ENCODE measurements around the gene GNG10.
"Not testable (repeated sequence)": the region's sequence is repeated elsewhere in the genome, so short reads cannot be mapped to it uniquely, and the experiment has no call there.

The GNG10 gene

DNA sequence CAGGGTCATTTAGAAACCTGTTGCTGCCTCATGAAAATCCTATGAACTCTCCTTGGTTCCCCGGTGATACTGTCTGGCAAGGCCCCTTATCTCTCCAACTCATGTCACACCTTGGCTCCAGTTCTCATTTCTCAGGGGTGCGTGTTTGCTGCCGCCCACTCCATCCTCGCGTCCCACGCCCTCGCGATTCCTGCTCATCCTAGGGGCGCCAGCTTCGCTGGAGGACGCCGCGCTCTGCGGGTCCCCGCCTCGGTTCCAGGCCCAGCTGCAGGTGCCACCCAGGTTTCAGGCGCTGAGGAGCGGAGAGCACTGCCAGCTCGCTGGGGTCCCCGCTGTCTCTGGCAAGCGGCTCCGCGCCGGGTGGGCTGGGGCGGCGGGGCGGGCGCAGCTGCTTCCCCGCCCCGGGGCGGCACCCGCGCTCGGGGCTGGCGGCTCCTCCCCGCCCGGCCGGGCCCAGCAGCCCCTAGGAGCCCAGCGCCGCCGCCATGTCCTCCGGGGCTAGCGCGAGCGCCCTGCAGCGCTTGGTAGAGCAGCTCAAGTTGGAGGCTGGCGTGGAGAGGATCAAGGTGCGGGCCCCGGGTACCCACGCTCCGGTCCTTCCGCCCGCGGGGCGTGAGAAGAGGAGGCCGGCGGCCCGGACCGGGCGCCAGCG, at the start of gene GNG10:
GNG10 (plus strand) TSS at position 456 of the 652 bp plus-strand sequence; CDS start at position 486, 30 bp downstream.
- DNase-seq: peak; percentile 47 to 69

DNA sequence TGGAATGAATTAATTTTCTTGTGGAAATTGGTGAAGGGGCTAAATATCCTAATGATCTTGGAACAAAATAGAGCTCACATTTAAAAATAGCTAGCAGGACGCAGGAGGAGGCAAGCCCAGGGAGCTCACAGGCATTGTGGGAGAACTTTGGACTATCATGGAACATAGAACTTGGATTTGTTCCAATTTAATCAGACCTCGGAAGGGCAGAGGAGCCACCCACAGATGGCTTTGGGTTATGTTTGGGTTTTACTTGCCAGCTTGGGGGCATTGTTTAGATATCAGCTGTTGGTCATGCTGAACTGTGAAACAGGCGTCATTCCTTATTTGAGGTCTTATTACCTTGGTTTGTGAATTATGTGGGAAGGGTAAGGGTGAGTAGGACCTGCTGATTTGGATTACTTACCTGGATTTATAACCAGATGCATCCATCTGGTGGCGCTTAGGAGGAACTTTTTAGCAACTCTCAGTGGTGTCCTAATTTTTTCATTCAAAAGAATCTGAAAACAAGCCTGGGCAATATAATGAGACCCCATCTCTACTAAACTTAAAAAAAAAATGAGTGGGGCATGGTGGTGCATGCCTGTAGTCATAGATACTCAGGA, 47.9 kb upstream of the GNG10 start:
- DNase-seq: no peak

DNA sequence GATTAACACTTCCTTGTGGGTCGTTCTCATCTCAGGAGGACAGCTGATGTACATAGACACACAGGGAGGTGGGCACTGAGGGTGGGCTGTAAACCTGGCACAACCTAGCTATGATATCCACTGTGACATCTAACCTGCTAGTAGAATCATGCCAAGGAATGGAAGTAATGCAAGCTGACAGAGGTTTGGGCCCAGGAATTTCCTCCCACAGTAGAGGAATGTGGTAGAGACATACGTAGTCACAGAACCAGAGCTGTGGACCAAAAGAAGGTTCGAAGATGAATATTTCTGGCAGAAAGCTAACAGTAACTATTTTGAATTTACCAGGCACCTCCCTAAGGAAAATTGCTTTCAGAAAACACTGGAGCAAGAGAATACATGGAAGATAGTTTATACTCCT, 45.5 kb upstream of the GNG10 start:
- DNase-seq: no peak

DNA sequence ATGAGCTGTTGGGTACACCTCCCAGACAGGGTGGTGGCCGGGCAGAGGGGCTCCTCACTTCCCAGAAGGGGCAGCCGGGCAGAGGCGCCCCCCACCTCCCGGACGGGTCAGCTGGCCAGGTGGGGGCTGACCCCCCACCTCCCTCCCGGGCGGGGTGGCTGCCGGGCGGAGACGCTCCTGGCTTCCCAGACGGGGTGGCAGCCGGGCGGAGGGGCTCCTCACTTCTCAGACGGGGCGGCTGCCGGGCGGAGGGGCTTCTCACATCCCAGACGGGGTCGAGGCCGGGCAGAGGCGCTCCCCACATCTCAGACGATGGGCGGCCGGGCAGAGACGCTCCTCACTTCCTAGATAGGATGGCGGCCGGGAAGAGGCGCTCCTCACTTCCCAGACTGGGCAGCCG, 44.1 kb upstream of the GNG10 start:
- not testable (repeated sequence) for DNase-seq

DNA sequence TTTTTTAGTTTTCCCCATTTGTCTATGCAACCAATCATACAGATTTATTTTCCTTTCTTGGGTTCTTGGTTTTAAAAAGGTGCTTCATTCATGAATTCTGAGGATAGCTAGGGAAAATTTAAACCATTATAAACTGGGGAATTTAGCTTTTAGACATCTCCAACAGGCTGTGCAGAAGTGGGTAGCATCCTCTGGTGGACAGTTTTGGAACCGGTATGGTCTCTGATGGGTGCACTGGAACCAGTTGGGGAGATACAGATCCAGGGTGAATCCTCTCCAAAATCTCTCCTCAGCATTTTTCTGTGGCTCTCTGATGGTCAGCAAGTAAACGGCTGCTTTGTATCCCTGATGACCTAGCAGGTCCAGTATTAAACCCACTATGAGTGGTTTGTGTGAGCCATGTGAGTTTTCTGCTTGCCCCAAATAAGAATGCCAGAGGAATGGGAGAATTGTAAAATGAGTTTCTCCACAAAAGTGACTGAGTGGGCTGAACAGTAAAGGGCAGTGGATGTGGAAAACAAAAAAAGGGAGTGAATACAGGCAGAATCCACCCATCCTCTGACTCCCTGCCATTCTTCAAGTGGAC, 39.4 kb upstream of the GNG10 start:
- no peak for DNase-seq

DNA sequence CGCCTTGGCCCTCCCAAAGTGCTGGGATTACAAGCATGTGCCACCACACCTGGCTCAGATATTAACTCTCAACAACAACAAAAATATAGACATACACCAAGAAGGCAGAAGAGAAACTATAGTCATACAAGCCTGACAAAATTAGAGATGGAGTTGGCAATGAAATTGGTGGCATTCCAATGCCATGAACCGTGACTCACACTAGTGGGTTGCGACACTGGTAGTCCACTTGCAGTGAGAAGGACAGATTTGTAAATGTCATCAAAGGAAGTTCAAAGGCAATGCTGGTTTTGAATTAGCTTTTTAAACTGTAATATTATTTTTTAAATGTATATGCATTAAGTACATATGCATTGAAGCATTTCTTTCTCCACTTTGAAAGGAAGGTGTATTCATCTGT, 38.8 kb upstream of the GNG10 start:
- DNase-seq: no peak

DNA sequence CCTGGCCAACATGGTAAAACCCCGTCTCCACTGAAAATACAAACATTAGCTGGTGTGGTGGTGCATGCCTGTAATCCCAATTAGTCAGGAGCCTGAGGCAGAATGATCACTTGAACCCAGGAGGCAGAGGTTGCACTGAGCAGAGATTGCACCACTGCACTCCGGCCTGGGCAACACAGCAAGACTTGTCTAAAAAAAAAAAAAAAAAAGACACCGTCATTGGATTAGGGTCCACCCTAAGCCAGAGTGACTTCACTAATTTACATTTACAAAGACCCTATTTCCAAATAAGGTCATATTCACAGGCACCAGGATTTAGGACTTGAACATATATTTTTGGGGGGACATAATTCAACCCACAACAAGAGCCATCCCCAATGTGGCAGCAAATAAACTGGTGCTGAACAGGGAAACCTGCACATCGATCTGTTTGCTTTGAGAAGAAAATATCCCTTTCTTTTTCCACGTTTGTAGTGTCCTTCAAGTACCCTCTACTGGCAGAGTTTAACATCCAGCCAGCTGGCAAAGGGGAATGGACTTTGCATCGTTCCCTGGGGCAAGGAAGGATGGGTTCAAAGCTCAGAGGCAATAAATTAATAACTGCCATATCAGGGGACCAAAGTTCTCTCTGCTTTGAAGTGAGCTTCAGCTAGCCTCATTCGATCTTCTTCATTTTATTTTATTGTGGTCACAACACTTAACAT, 34.0 kb upstream of the GNG10 start:
- DNase-seq: no peak

DNA sequence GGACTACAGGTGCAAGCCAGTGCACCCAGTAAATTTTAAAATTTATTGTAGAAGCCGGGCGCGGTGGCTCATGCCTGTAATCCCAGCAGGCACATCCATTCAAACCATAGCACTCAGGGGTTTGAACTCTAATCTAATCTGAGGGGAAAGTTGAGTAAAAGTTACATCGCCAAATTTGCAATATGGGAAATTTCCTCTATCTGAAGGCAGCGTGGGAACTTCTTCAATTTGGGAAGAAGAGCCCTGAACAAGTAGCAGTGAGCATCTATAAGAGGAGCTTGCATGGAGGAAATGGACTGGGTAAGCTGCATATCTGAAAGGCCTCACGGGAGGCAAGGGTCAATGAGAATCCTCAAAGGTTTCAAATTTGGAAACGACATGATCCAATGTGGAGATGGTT, 33.0 kb upstream of the GNG10 start:
- no peak for DNase-seq

DNA sequence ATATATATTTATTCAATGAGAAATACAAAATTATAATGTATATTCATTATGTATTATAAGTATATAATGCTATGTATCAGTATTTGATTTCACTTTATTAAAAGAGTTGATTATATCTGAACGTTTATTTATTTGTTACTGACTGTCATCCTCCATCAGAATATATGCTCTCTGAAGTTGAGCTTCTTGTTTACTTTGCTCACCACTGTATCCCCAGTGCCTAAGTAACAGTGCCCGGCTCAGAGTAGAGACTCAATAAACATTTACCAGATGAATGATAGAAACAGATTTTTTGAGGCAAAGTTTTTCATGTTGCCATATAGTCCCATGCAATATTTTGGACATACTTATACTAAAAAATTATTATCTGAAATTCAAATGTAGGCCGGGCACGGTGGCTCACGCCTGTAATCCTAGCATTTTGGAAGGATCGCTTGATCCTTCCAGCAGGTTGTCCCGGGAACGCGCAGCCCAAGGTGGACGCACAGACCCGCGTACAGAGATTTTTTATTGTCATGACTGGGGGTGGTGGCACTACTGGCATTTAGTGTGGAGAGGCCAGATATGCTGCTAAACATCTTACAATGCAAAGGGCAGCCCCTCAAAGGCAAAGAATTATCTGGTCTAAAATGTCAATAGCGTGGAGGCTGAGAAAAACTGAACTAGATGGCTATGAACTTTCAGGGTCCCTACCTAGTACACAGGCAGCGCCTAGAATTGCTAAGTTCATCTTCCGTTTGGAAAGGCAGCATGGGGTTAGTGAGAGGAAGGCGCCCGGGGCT, 31.0 kb upstream of the GNG10 start:
- no peak for DNase-seq

DNA sequence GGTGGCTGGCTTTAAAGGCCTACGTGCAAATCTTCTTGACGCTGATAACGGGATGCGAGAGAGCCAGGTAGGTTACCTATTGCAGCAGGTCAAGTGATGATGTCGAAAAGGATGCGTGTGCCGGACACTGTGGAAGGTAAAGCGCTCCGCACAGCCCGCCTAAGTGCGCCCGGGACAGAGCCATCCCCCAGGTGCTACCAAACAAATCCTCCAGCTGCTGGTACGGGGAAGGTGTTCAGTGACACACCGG, 30.5 kb upstream of the GNG10 start:
- DNase-seq: no peak

DNA sequence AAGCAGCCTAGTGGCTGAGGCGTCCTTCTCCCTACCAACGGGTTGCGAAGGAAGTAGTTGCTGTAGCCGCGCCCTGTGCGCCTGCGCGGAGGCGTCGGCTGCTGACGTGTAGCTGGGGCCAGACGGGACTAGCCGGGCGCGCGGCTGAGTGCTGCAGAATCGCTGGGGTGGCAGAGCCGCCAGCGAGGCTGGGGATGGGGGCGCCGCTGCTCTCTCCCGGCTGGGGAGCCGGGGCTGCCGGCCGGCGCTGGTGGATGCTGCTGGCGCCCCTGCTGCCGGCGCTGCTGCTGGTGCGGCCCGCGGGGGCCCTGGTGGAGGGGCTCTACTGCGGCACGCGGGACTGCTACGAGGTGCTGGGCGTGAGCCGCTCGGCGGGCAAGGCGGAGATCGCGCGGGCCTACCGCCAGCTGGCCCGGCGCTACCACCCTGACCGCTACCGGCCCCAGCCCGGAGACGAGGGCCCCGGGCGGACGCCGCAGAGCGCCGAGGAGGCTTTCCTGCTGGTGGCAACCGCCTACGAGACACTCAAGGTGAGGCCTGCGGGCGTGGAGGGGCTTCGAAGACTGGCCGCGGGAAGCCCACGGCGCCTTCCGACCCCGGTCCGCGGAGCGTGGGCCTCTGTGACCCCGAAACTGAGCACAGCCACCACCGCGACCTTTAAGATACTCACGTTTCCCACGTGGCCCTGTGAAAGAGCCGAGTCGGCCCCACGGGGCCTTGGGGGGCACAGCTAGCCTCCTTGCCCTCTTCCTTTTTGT, 30.0 kb upstream of the GNG10 start, which contains the start of gene DNAJC25:
DNAJC25 (plus strand) TSS at position 121 of the 758 bp plus-strand sequence; CDS start at position 195, 74 bp downstream.
- DNase-seq: peak; percentile 88 to 90

DNA sequence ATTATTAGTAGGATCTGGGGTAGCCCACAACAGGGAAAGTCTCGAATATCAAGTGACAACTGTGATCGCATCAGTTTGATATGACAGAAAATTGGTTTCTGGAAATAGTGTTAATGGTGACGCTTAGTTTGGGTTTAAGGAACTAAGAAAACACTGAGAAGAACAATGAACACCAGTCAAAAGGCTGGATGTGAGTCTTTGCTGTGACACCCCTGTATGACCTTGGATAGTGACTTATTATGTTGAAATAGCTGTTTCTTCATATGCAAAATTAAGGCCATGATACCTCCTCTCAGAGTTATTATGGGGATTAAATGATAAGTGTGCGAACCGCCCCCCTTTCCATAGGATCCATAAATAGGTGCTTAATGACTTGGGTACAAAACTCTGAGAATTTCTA, 29.3 kb upstream of the GNG10 start:
- DNase-seq: no peak

DNA sequence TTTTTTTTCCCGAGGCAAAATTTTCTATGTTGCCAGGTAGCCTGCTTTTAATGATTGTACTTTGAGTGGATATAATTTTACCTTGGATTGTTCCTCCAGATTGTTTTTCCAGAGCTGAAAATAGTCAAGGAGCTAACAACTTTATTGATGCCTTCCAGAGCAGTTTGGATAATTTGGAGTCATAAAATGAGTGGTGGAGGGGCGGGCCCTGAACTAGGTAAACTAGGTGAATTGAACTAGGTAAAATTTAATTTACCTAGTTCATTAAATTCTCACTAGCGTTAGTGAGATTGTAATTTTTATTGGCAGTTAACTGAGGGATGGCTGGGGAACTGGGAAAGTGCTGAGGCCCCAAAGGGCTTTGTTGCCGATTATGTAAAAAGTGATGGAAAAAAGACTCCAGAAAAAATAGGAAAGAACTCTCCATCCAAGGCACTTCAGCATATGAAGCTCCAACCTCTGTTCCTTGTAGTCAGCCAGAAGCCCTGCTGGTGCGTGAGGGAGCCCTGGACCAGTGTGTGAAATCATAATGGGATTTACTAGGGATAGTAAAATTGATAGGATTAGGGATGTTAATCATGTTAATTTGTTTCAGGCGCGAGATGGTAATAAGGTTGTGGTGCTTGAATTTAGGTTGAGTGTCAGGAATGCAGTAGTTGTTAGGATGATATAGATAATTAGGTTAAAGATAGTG, 28.6 kb upstream of the GNG10 start:
- no peak for DNase-seq

DNA sequence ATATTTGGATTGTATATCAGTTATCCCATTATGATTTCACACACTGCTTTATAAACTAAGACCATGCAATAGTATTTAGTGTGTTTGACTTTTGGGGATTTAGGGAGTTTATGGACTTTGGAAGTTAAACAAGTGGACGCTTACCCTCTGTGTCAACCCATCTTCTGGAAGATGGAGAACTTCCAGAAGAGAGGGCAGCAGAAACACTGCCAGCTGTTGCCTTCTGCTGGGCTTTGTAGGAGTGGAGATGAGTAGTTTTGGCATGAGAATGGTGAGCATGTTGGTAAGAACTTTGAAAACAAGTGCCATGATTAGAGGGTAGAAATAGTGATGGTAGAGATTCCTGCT, 28.0 kb upstream of the GNG10 start:
- DNase-seq: no peak

DNA sequence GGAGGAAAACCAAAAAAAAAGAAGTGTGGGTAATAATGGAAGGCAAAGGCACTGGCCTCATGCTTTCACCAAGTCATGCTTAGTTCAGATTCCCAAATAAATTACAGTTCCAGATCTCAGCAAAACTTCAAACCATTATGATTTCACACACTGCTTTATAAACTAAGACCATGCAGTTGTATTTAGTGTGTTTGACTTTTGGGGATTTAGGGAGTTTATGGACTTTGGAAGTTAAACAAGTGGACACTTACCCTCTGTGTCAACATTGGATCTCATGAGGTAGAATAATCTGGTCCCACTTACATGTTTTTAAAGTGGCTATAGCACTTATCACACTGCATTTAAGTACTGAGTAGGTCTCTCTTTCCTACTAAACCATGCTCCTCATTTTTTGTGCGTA, 26.5 kb upstream of the GNG10 start:
- no peak for DNase-seq

DNA sequence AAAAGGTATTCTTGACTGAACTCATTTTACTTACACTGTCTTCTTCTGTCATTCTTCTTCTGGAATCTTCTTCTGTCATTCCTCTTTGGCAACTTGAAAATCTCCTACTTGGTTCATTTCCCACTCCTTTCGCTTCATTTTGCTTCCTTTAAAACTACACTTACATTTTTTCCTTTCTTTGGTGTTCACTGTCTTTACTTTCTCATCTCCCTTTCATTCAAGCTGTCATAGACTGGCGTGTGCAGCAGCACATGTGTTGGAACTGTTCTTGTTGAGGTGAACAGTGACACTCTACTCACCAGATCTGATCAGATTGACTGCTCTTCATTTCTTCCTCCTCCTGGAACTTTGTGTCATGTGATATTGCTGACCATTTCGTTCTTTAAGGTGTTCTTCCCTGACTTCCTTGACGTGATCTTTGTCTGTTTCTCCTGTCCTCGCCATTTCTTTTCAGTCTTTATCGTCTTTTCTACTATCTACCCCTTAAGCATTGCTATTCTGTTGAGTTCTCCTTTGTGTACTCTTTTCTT, 23.9 kb upstream of the GNG10 start:
- DNase-seq: no peak

DNA sequence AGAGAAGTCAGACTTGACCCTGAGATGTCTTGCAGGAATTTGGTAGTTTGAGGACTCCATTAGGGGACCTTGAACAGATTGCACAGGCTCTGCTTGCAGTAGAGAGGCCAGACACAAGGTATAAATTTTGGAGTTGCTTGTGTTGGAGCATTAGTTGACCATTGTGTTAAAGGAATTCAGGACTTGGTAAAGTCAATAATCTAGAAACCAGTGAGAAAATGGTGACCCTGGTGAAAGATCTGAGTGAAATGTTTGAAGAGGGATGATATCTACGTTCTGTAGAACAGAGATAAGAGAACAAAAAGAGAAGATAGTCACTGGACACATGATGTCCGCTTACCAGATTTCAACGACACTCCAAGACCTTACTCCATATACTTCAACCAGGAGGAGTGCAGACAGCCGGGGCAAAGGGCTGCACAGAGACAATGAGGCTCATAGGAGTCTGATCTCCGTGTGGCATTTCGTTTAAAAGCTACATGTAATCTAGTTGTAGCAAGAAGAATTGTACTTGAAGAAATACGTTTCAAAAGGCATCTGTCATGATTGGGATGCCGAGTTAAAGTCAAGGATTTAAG, 17.1 kb upstream of the GNG10 start:
- DNase-seq: no peak

DNA sequence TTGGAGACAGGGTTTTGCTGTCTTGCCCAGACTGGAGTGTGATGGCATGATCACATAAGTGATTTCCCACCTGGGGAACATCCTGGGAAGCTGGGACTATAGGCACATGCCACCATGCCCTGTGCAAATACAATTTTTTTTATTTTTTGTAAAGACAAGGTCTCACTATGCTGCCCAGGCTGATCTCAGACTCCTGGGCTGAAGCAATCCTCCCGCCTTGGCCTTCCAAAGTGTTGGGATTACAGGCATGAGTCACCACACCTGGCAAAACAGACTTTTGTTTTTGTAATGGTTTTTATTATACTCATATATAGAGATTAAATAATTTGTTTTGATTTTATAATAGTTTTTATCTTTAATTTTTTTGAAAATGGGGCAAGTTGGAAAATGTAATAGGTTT, 15.6 kb upstream of the GNG10 start:
- no peak for DNase-seq

DNA sequence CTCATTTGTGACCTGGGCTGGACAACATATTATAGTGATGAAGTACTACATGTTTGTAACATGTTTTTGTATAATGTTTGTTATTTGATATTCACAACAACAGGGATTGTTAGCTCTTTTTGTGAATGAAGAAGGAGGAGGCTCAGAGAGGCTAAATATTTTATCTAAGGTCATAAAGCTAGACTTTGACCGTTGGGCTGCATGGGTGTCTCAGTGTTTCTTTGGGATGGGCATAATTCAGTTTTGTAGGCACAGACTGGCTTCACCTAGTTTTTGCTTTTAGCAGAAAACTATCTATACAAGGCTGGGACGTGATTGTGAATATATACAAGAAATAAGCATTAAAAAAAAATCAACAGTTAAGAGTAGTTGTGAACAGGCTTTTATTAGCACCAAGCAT, 15.0 kb upstream of the GNG10 start:
- DNase-seq: no peak

DNA sequence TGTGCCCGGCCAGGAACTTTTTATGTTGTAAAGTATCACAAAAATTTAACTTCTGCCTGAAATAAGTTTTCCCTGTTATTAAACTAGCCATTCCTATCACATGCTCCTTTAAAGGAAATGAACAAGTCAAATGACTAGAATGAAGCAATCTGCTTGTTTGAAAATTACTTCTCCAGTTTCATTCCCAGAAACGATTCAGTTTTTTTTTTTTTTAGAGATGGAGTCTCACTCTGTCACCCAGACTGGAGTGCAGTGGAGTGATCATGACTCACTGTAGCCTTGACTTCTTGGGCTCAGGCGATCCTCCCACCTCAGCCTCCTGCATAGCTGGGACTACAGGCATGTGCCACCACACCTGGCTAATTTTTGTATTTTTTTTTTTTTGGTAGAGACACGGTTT, 13.3 kb upstream of the GNG10 start:
- DNase-seq: no peak

DNA sequence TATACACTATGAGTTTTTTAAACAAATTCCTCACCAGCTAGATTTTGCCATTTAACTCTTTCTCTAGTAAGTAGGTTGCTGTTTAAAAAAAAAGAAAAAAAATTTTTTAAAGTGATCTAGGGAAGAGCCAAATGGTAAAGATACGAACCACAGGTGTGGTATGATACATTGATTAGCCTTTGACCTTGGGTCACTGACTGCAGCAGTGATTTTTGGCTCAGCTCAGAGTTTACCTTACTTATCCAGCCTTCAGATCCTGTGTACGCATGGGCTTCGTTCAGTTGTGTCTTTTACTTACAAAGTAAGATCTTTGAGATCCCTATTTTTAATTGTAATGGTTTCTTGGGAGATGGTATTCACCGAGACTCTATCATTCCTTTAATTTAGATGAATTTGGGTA, 12.4 kb upstream of the GNG10 start:
- DNase-seq: no peak

Data from stimulated activated CD4-positive, alpha-beta T cell treated with anti-CD3 and anti-CD28 coated beads, Interleukin-2, amount 100 ng/mL, for 48 hours (primary cell).